SU-DHL-6 (cell line): ENCODE results near the gene ASPDH.

Experiments used
- CTCF ChIP-seq: fragments of 200-600 bp; sonication (generic); IDR thresholded peaks from one replicate; pipeline ENCODE4 v1.5.1; 2017; ENCODE audit warnings: antibody characterized with exemption, mild to moderate bottlenecking, low read length, moderate library complexity; ENCODE audit not compliant: insufficient read depth, poor library complexity, severe bottlenecking
- EZH2phosphoT487 ChIP-seq: fragments of 200-600 bp; sonication (generic), shearing (Covaris generic); conservative IDR thresholded peaks from 2 replicates; pipeline ENCODE4 v1.6.1; 2018; ENCODE audit warnings: mild to moderate bottlenecking, antibody characterized with exemption, low read length, moderate library complexity, mixed read lengths

DNA sequence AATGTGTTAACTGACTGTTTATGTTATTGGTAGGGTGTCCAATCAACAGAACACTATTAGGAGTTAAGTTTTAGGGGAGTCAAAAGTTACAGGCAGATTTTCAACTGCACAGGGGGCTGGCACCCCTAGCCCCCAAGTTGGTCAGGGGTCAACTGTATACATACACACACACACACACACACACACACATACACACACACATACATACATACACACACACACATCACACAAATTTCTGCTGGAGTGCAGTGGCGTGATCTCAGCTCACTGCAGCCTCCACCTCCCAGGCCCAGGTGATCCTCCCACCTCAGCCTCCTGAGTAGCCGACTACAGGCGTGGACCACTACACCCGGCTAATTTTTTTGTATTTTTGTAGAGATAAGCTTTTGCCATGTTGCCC, 44.3 kb upstream of the ASPDH start:
- TF ChIP-seq CTCF (no peak), EZH2phosphoT487 (no peak)
